Measurements from ENCODE around the gene ASB15.

DNA sequence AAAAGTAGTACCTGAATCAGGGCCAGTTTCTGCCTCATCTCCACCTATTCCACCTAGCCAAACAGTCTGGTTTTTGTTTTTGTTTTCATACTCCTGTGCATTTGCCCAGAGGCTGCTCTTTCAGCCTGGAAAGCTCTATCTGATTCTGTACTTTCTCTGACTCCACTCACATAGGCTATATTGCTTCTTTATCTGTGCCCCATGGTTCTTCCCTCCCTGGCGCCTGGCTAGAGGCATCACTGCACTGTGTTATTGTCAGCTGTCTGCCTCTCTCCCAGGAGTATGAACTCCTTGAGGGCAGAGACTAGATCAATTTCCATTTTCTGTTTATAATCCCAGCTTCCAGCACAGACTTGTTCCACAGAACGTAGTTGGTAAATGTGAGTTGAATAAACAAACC is 49.0 kb downstream of the ASB15 start:
- TF ChIP-seq, protein P1, sequence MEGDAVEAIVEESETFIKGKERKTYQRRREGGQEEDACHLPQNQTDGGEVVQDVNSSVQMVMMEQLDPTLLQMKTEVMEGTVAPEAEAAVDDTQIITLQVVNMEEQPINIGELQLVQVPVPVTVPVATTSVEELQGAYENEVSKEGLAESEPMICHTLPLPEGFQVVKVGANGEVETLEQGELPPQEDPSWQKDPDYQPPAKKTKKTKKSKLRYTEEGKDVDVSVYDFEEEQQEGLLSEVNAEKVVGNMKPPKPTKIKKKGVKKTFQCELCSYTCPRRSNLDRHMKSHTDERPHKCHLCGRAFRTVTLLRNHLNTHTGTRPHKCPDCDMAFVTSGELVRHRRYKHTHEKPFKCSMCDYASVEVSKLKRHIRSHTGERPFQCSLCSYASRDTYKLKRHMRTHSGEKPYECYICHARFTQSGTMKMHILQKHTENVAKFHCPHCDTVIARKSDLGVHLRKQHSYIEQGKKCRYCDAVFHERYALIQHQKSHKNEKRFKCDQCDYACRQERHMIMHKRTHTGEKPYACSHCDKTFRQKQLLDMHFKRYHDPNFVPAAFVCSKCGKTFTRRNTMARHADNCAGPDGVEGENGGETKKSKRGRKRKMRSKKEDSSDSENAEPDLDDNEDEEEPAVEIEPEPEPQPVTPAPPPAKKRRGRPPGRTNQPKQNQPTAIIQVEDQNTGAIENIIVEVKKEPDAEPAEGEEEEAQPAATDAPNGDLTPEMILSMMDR (IDR thresholded peaks at IDR 0.05), result no peak
- TF ChIP-seq POLR2A (IDR thresholded peaks at IDR 0.05), result no peak

Data from esophagus squamous epithelium (tissue), 4 donors.